GM12891 (cell line): Measurements from ENCODE around the gene GNB1L.

ENCODE experiments used
- PAX5 ChIP-seq: IDR thresholded peaks from 2 replicates; pipeline ENCODE4 v1.6.1; 2011; ENCODE audit warnings: low read length, moderate library complexity, mild to moderate bottlenecking; ENCODE audit not compliant: insufficient read depth, severe bottlenecking
- POLR2A ChIP-seq: IDR thresholded peaks from 2 replicates; pipeline ENCODE4 v1.6.1; 2011; ENCODE audit warnings: low read depth, low read length, control low read depth
- POLR2AphosphoS5 ChIP-seq: IDR thresholded peaks from 2 replicates; pipeline ENCODE4 v1.6.1; 2011; ENCODE audit warnings: low read depth, low read length, control low read depth
- POU2F2 ChIP-seq: IDR thresholded peaks from 2 replicates; pipeline ENCODE4 v1.6.1; 2011; ENCODE audit warnings: low read depth, mild to moderate bottlenecking, control low read depth, low read length, moderate library complexity
- SPI1 ChIP-seq: IDR thresholded peaks from 2 replicates; pipeline ENCODE4 v1.6.1; 2011; ENCODE audit warnings: low read depth, low read length, control low read depth
- TAF1 ChIP-seq: IDR thresholded peaks from 2 replicates; pipeline ENCODE4 v1.6.1; 2011; ENCODE audit warnings: low read depth, low read length, control low read depth

DNA sequence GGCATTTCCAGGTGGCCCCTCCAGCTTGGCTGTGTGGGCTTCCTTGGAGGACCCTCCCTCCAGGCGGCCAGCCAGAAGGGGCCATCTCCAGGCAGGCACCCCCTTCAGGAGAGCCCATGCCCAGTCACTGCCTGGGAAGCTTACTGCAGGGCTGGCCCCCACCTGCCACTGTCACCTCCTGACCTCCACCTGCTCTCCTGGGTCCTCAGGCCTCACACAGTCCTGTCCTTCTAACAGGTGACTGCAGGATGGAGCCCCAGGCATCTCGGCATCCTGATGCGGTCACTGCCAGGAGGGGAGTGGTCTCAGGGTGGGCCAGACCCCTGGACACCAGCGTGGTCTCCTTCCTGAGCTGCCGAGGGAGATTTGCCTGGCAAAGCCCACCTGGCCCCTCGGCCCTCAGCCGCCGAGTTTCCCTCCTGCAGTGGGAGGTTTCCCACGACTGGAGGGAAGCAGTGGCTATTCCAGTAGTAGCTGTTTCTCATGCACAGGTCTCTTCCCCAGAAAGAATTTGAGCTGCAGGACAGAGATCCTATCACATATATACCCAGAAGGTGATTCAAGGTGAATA is 81.1 kb downstream of the GNB1L start:
- no peak for TF ChIP-seq TAF1
- TF ChIP-seq POLR2A: no peak
- TF ChIP-seq POLR2AphosphoS5: no peak
- no peak for TF ChIP-seq SPI1
- TF ChIP-seq PAX5: no peak
- TF ChIP-seq POU2F2: no peak
